Thyroid gland (tissue), 4 donors: ENCODE data around the gene LBHD1.

ENCODE experiments used
- POLR2A ChIP-seq, 2 donors: fragments of 450-650 bp; IDR thresholded peaks; one replicate each; pipeline ENCODE4 v1.6.1; 2017; ENCODE audit warnings: antibody characterized with exemption in 2 of 2, mild to moderate bottlenecking in 2 of 2, moderate library complexity in 1 of 2
- TF ChIP-seq, protein P1 (sequence below), 6 experiments: fragments of 200-600 bp in 3 of 6; fragments of 450-650 bp in 3 of 6; sonication (generic) in 3 of 6; IDR thresholded peaks; one replicate each; pipeline ENCODE4 v1.5.1; 2016 to 2019; ENCODE audit warnings: antibody characterized with exemption in 6 of 6, mild to moderate bottlenecking in 2 of 6, inconsistent platforms in 1 of 6, moderate library complexity in 1 of 6

DNA sequence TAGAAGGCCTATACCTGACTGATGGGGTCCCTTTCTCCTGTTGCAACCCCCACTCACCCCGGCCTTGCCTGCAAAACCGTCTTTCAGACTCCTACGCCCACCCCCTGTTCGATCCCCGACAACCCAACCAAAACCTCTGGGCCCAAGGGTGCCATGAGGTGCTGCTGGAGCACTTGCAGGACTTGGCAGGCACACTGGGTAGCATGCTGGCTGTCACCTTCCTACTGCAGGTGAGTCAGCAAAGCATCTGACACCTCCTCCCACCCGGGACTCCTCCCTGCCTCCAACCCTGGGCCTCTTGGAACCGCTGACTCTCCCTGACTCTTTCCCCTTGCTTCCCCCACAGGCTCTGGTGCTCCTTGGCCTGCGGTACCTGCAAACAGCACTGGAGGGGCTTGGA lies 57.8 kb downstream of the LBHD1 start:
- TF ChIP-seq, protein P1, sequence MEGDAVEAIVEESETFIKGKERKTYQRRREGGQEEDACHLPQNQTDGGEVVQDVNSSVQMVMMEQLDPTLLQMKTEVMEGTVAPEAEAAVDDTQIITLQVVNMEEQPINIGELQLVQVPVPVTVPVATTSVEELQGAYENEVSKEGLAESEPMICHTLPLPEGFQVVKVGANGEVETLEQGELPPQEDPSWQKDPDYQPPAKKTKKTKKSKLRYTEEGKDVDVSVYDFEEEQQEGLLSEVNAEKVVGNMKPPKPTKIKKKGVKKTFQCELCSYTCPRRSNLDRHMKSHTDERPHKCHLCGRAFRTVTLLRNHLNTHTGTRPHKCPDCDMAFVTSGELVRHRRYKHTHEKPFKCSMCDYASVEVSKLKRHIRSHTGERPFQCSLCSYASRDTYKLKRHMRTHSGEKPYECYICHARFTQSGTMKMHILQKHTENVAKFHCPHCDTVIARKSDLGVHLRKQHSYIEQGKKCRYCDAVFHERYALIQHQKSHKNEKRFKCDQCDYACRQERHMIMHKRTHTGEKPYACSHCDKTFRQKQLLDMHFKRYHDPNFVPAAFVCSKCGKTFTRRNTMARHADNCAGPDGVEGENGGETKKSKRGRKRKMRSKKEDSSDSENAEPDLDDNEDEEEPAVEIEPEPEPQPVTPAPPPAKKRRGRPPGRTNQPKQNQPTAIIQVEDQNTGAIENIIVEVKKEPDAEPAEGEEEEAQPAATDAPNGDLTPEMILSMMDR (IDR thresholded peaks at IDR 0.05) = no peak
- TF ChIP-seq POLR2A (IDR thresholded peaks at IDR 0.05) = no peak
